ENCODE data around the gene USP49. TPM values are rescaled to one million over a fixed set of nuclear protein-coding genes. Genes with fewer than 3 reads are reported as not detected.

USP49 gene
- total and polyA plus RNA-seq, 5 donors: 1.5 to 2.6 (median 2.0) TPM

- no peak for DNase-seq
- H3K27ac ChIP-seq (ENCODE audit: low read length): no peak overlapping the region
- intact Hi-C loops (cut with DNase I): no loop called here
- WGBS: 95% methylated on average over 2 of the region's 2 CpGs
- H3K4me3 ChIP-seq (ENCODE audit: low read length): no peak overlapping the region
- no peak for ATAC-seq
- H3K9me3 ChIP-seq (ENCODE audit: control insufficient read depth, low read length): no peaks in the 10 kb centered on the region
- no peaks in the 10 kb centered on the region for H3K27me3 ChIP-seq (ENCODE audit: control insufficient read depth, insufficient read depth)
- H3K4me1 ChIP-seq (ENCODE audit: control insufficient read depth, insufficient read depth, low read length): no peaks in the 10 kb centered on the region
Observed at GRCh38 chr6:41826343-41827022, 68.7 kb downstream of the USP49 start.

- H3K4me3 ChIP-seq (ENCODE audit: low read length): no peak overlapping the region
- DNase-seq (no peak), ATAC-seq (no peak)
- H3K9me3 ChIP-seq (ENCODE audit: control insufficient read depth, low read length): no peaks in the 10 kb centered on the region
- H3K27ac ChIP-seq (ENCODE audit: low read length): no peak overlapping the region
- intact Hi-C loops (cut with DNase I): no loop called here
- H3K27me3 ChIP-seq (ENCODE audit: control insufficient read depth, insufficient read depth): no peaks in the 10 kb centered on the region
- 88% methylated on average over 13 of the region's 13 CpGs for WGBS
- H3K4me1 ChIP-seq (ENCODE audit: control insufficient read depth, insufficient read depth, low read length): no peaks in the 10 kb centered on the region
Observed at GRCh38 chr6:41824571-41825569, 70.3 kb downstream of the USP49 start.

- intact Hi-C loops (cut with DNase I): no loop called here
- 98% methylated on average over 1 of the region's 1 CpG for WGBS
- no peaks in the 10 kb centered on the region for H3K9me3 ChIP-seq (ENCODE audit: control insufficient read depth, low read length)
Observed at GRCh38 chr6:41823178-41823577, 72.0 kb downstream of the USP49 start.

GRCh38 chr6:41822021-41822420, 73.2 kb downstream of the USP49 start:
- DNase-seq (no peak), ATAC-seq (no peak)
- Histone ChIP-seq H3K27me3 (ENCODE audit: control insufficient read depth, insufficient read depth) (no peaks in the 10 kb centered on the region), H3K4me3 (ENCODE audit: low read length) (no peak overlapping the region), H3K9me3 (ENCODE audit: control insufficient read depth, low read length) (no peaks in the 10 kb centered on the region), H3K27ac (ENCODE audit: low read length) (no peak overlapping the region), H3K4me1 (ENCODE audit: control insufficient read depth, insufficient read depth, low read length) (no peaks in the 10 kb centered on the region)
- intact Hi-C loops (cut with DNase I): no loop called here
- 97% methylated on average over 1 of the region's 1 CpG for WGBS

More at GRCh38 chr6:41823178-41823577, 72.0 kb downstream of the USP49 start:
- DNase-seq (no peak), ATAC-seq (no peak)
- Histone ChIP-seq H3K27ac (ENCODE audit: low read length) (no peak overlapping the region), H3K4me3 (ENCODE audit: low read length) (no peak overlapping the region), H3K27me3 (ENCODE audit: control insufficient read depth, insufficient read depth) (no peaks in the 10 kb centered on the region), H3K4me1 (ENCODE audit: control insufficient read depth, insufficient read depth, low read length) (no peaks in the 10 kb centered on the region)

GRCh38 chr6:41821266-41821665, 73.9 kb downstream of the USP49 start:
- H3K4me1 ChIP-seq (ENCODE audit: control insufficient read depth, insufficient read depth, low read length): no peaks in the 10 kb centered on the region
- intact Hi-C loops (cut with DNase I): no loop called here
- no peak for ATAC-seq
- H3K27me3 ChIP-seq (ENCODE audit: control insufficient read depth, insufficient read depth): no peaks in the 10 kb centered on the region
- no peak for DNase-seq
- H3K4me3 ChIP-seq (ENCODE audit: low read length): no peak overlapping the region
- no peak overlapping the region for H3K27ac ChIP-seq (ENCODE audit: low read length)
- 91% methylated on average over 4 of the region's 4 CpGs for WGBS
- H3K9me3 ChIP-seq (ENCODE audit: control insufficient read depth, low read length): no peaks in the 10 kb centered on the region

GRCh38 chr6:41818271-41819054, 76.7 kb downstream of the USP49 start:
- WGBS: 74% methylated on average over 4 of the region's 4 CpGs
- intact Hi-C loops (cut with DNase I): no loop called here

GRCh38 chr6:41815587-41815986, 79.6 kb downstream of the USP49 start:
- WGBS: 75% methylated on average over 1 of the region's 1 CpG
- Histone ChIP-seq H3K27ac (ENCODE audit: low read length) (peak overlapping the region; percentile 85), H3K9me3 (ENCODE audit: control insufficient read depth, low read length) (no peaks in the 10 kb centered on the region), H3K4me1 (ENCODE audit: control insufficient read depth, insufficient read depth, low read length) (peaks cover 2% of the 10 kb centered on the region), H3K27me3 (ENCODE audit: control insufficient read depth, insufficient read depth) (no peaks in the 10 kb centered on the region), H3K4me3 (ENCODE audit: low read length) (no peak overlapping the region)
- DNase-seq (no peak), ATAC-seq (peak in 1 of 2 donors; percentile 41)
- intact Hi-C loops (cut with DNase I): no loop called here

More at GRCh38 chr6:41818271-41819054, 76.7 kb downstream of the USP49 start:
- peaks cover 2% of the 10 kb centered on the region for H3K4me1 ChIP-seq (ENCODE audit: control insufficient read depth, insufficient read depth, low read length)
- H3K9me3 ChIP-seq (ENCODE audit: control insufficient read depth, low read length): no peaks in the 10 kb centered on the region
- no peaks in the 10 kb centered on the region for H3K27me3 ChIP-seq (ENCODE audit: control insufficient read depth, insufficient read depth)
- H3K4me3 ChIP-seq (ENCODE audit: low read length): no peak overlapping the region
- no peak overlapping the region for H3K27ac ChIP-seq (ENCODE audit: low read length)
- no peak for ATAC-seq
- no peak for DNase-seq

GRCh38 chr6:41814629-41815028, 80.5 kb downstream of the USP49 start:
- 75% methylated on average over 4 of the region's 4 CpGs for WGBS
- intact Hi-C loops (cut with DNase I): no loop called here
- H3K9me3 ChIP-seq (ENCODE audit: control insufficient read depth, low read length): no peaks in the 10 kb centered on the region

GRCh38 chr6:41813956-41814355, 81.2 kb downstream of the USP49 start:
- intact Hi-C loops (cut with DNase I): no loop called here
- Histone ChIP-seq H3K27ac (ENCODE audit: low read length) (no peak overlapping the region), H3K9me3 (ENCODE audit: control insufficient read depth, low read length) (no peaks in the 10 kb centered on the region), H3K4me3 (ENCODE audit: low read length) (no peak overlapping the region), H3K27me3 (ENCODE audit: control insufficient read depth, insufficient read depth) (no peaks in the 10 kb centered on the region), H3K4me1 (ENCODE audit: control insufficient read depth, insufficient read depth, low read length) (peaks cover 2% of the 10 kb centered on the region)
- WGBS: 77% methylated on average over 2 of the region's 2 CpGs
- ATAC-seq (no peak), DNase-seq (no peak)

More at GRCh38 chr6:41814629-41815028, 80.5 kb downstream of the USP49 start:
- no peak for DNase-seq
- Histone ChIP-seq H3K27ac (ENCODE audit: low read length) (no peak overlapping the region), H3K4me1 (ENCODE audit: control insufficient read depth, insufficient read depth, low read length) (peaks cover 2% of the 10 kb centered on the region), H3K27me3 (ENCODE audit: control insufficient read depth, insufficient read depth) (no peaks in the 10 kb centered on the region), H3K4me3 (ENCODE audit: low read length) (no peak overlapping the region)
- no peak for ATAC-seq

- Histone ChIP-seq H3K4me1 (ENCODE audit: control insufficient read depth, insufficient read depth, low read length) (peaks cover 2% of the 10 kb centered on the region), H3K27me3 (ENCODE audit: control insufficient read depth, insufficient read depth) (no peaks in the 10 kb centered on the region), H3K9me3 (ENCODE audit: control insufficient read depth, low read length) (no peaks in the 10 kb centered on the region), H3K4me3 (ENCODE audit: low read length) (no peak overlapping the region), H3K27ac (ENCODE audit: low read length) (peak overlapping the region; percentile 13)
- 89% methylated on average over 2 of the region's 2 CpGs for WGBS
- intact Hi-C loops (cut with DNase I): no loop called here
- ATAC-seq (no peak), DNase-seq (no peak)
Observed at GRCh38 chr6:41813469-41813868, 81.7 kb downstream of the USP49 start.
